OCI-LY1 (cell line): ENCODE data around the gene PAPPA.

Source experiments
- H2AFZ ChIP-seq: fragments of 200-600 bp; sonication (generic), shearing (Covaris generic); 2 replicates; pipeline ENCODE4 v1.6.0; 2014; ENCODE audit warnings: antibody characterized with exemption, mild to moderate bottlenecking, low read length
- H3F3A ChIP-seq: fragments of 200-600 bp; sonication (generic), shearing (Covaris generic); 2 replicates; pipeline ENCODE4 v1.6.0; 2014; ENCODE audit warnings: mild to moderate bottlenecking, antibody characterized with exemption, low read length, moderate library complexity; ENCODE audit not compliant: insufficient read depth
- H3K27ac ChIP-seq: fragments of 200-600 bp; sonication (generic); 2 replicates; pipeline ENCODE4 v1.5.1; 2014; ENCODE audit warnings: low read length, mixed run types, mild to moderate bottlenecking, low read depth; ENCODE audit not compliant: poor library complexity, severe bottlenecking
- H3K27me3 ChIP-seq: fragments of 200-600 bp; sonication (generic); 2 replicates; pipeline ENCODE4 v1.6.0; 2014; ENCODE audit warnings: antibody characterized with exemption, mild to moderate bottlenecking, low read length, moderate library complexity; ENCODE audit not compliant: insufficient read depth
- H3K36me3 ChIP-seq: fragments of 200-600 bp; sonication (generic); 2 replicates; pipeline ENCODE4 v1.6.1; 2014; ENCODE audit warnings: mild to moderate bottlenecking, antibody characterized with exemption, low read length, moderate library complexity, mixed read lengths; ENCODE audit not compliant: insufficient read depth
- H3K4me1 ChIP-seq: fragments of 200-600 bp; sonication (generic); 2 replicates; pipeline ENCODE4 v1.5.1; 2014; ENCODE audit warnings: mild to moderate bottlenecking, low read length, moderate library complexity; ENCODE audit not compliant: insufficient read depth, severe bottlenecking
- H3K4me2 ChIP-seq: fragments of 200-600 bp; sonication (generic), shearing (Covaris generic); 2 replicates; pipeline ENCODE4 v1.6.1; 2014; ENCODE audit warnings: low read length
- H3K4me3 ChIP-seq: fragments of 200-600 bp; sonication (generic); 2 replicates; pipeline ENCODE4 v1.5.1; 2014; ENCODE audit warnings: low read length, low read depth, mild to moderate bottlenecking, mixed read lengths; ENCODE audit not compliant: poor library complexity, severe bottlenecking
- H3K79me2 ChIP-seq: fragments of 200-600 bp; shearing (Covaris generic); 2 replicates; pipeline ENCODE4 v1.6.1; 2016; ENCODE audit warnings: mixed run types, low read length, mixed read lengths; ENCODE audit not compliant: insufficient read depth
- H3K9ac ChIP-seq: fragments of 200-600 bp; sonication (generic), shearing (Covaris generic); 2 replicates; pipeline ENCODE4 v1.6.1; 2014; ENCODE audit warnings: mild to moderate bottlenecking, low read length, mixed read lengths
- H3K9me2 ChIP-seq: fragments of 200-600 bp; sonication (generic), shearing (Covaris generic); 2 replicates; pipeline ENCODE4 v1.6.1; 2014; ENCODE audit warnings: low read depth, mild to moderate bottlenecking, low read length, mixed read lengths
- H3K9me3 ChIP-seq: fragments of 200-600 bp; shearing (Covaris generic); 2 replicates; pipeline ENCODE4 v1.6.1; 2014; ENCODE audit warnings: low read length, mixed read lengths
- H4K20me1 ChIP-seq: fragments of 200-600 bp; sonication (generic), shearing (Covaris generic); 2 replicates; pipeline ENCODE4 v1.6.0; 2016; ENCODE audit warnings: mild to moderate bottlenecking, low read length; ENCODE audit not compliant: insufficient read depth
- CTCF ChIP-seq: fragments of 200-600 bp; sonication (generic), shearing (Covaris generic); IDR thresholded peaks from 2 replicates; pipeline ENCODE4 v1.5.1; 2017; ENCODE audit warnings: mild to moderate bottlenecking, antibody characterized with exemption, low read length, moderate library complexity, mixed read lengths
- EZH2 ChIP-seq: fragments of 200-600 bp; sonication (generic), shearing (Covaris generic); IDR thresholded peaks from 2 replicates; pipeline ENCODE4 v1.8.0; 2017; ENCODE audit warnings: borderline replicate concordance, mixed run types, mild to moderate bottlenecking, antibody characterized with exemption, low read length, moderate library complexity, mixed read lengths

Gene PAPPA

GRCh38 chr9:116327701-116328405, 174.3 kb downstream of the PAPPA start:
- no peaks in the 10 kb centered on the region for H4K20me1 ChIP-seq
- no peaks in the 10 kb centered on the region for H3K4me1 ChIP-seq
- TF ChIP-seq EZH2 (no peak), CTCF (no peak)
- no peaks in the 10 kb centered on the region for H3F3A ChIP-seq
- H3K9ac ChIP-seq, result no peak overlapping the region
- no peak overlapping the region for H3K4me3 ChIP-seq
- H2AFZ ChIP-seq, result no peak overlapping the region
- H3K9me2 ChIP-seq, result no peaks in the 10 kb centered on the region
- no peaks in the 10 kb centered on the region for H3K9me3 ChIP-seq
- H3K27me3 ChIP-seq, result no peaks in the 10 kb centered on the region
- no peaks in the 10 kb centered on the region for H3K36me3 ChIP-seq
- H3K79me2 ChIP-seq, result no peaks in the 10 kb centered on the region
- no peak overlapping the region for H3K27ac ChIP-seq
- no peak overlapping the region for H3K4me2 ChIP-seq

GRCh38 chr9:116329470-116329869, 175.9 kb downstream of the PAPPA start:
- Histone ChIP-seq H3K4me3 (no peak overlapping the region), H3K27ac (no peak overlapping the region), H3F3A (no peaks in the 10 kb centered on the region), H3K4me2 (no peak overlapping the region), H3K4me1 (no peaks in the 10 kb centered on the region), H3K9ac (no peak overlapping the region), H2AFZ (no peak overlapping the region), H3K9me2 (no peaks in the 10 kb centered on the region), H4K20me1 (no peaks in the 10 kb centered on the region), H3K9me3 (no peaks in the 10 kb centered on the region), H3K79me2 (no peaks in the 10 kb centered on the region), H3K36me3 (no peaks in the 10 kb centered on the region), H3K27me3 (no peaks in the 10 kb centered on the region)
- no peak for TF ChIP-seq EZH2
- no peak for TF ChIP-seq CTCF

- Histone ChIP-seq H3K27ac (no peak overlapping the region), H4K20me1 (no peaks in the 10 kb centered on the region), H2AFZ (no peak overlapping the region), H3K27me3 (no peaks in the 10 kb centered on the region), H3K36me3 (no peaks in the 10 kb centered on the region), H3K9me2 (no peaks in the 10 kb centered on the region), H3K9me3 (no peaks in the 10 kb centered on the region), H3K4me1 (no peaks in the 10 kb centered on the region), H3K9ac (no peak overlapping the region), H3F3A (no peaks in the 10 kb centered on the region), H3K4me2 (no peak overlapping the region), H3K79me2 (no peaks in the 10 kb centered on the region), H3K4me3 (no peak overlapping the region)
- TF ChIP-seq CTCF (no peak), EZH2 (no peak)
Measured at GRCh38 chr9:116331241-116331640, 177.7 kb downstream of the PAPPA start.
